HUES6 (cell line): ENCODE data around the gene ITGA11.

Experiments
- H3K27ac ChIP-seq: 2 replicates; pipeline ENCODE4 v1.7.0; 2013; ENCODE audit warnings: low read depth, mild to moderate bottlenecking, low read length, inconsistent platforms
- H3K27me3 ChIP-seq: 2 replicates; pipeline ENCODE4 v1.6.1; 2013; ENCODE audit warnings: low read length; ENCODE audit not compliant: control insufficient read depth, insufficient read depth
- H3K36me3 ChIP-seq: 2 replicates; pipeline ENCODE4 v1.6.1; 2013; ENCODE audit warnings: low read length; ENCODE audit not compliant: control insufficient read depth, insufficient read depth
- H3K4me1 ChIP-seq: 2 replicates; pipeline ENCODE4 v1.6.1; 2013; ENCODE audit warnings: low read length; ENCODE audit not compliant: control insufficient read depth, insufficient read depth
- H3K4me3 ChIP-seq: 2 replicates; pipeline ENCODE4 v1.5.1; 2013; ENCODE audit warnings: low read depth, low read length
- H3K9ac ChIP-seq: one replicate; pipeline ENCODE4 v1.6.1; 2013; ENCODE audit warnings: mild to moderate bottlenecking, low read length
- H3K9me3 ChIP-seq: 2 replicates; pipeline ENCODE4 v1.6.1; 2013; ENCODE audit warnings: low read depth, low read length; ENCODE audit not compliant: control insufficient read depth, insufficient read depth

ITGA11 gene

GRCh38 chr15:68363353-68363752 lies 68.6 kb downstream of the ITGA11 start:
- Histone ChIP-seq H3K4me3 (no peak overlapping the region), H3K9ac (no peak overlapping the region), H3K36me3 (no peaks in the 10 kb centered on the region), H3K4me1 (peaks cover 6% of the 10 kb centered on the region; the same call in 1 of the 2 replicates), H3K27ac (no peak overlapping the region), H3K9me3 (no peaks in the 10 kb centered on the region), H3K27me3 (no peaks in the 10 kb centered on the region)

- Histone ChIP-seq H3K4me1 (peaks cover 6% of the 10 kb centered on the region; the same call in 1 of the 2 replicates), H3K27ac (no peak overlapping the region), H3K27me3 (no peaks in the 10 kb centered on the region), H3K36me3 (no peaks in the 10 kb centered on the region), H3K9ac (no peak overlapping the region), H3K4me3 (no peak overlapping the region), H3K9me3 (no peaks in the 10 kb centered on the region)
Measured at GRCh38 chr15:68362537-68363126, 69.3 kb downstream of the ITGA11 start.

GRCh38 chr15:68360721-68361120 lies 71.2 kb downstream of the ITGA11 start:
- Histone ChIP-seq H3K4me3 (no peak overlapping the region), H3K27ac (no peak overlapping the region), H3K9ac (no peak overlapping the region)

GRCh38 chr15:68356778-68357177 lies 75.2 kb downstream of the ITGA11 start:
- H3K27ac ChIP-seq: no peak overlapping the region
- no peak overlapping the region for H3K9ac ChIP-seq
- H3K9me3 ChIP-seq: peaks cover 13% of the 10 kb centered on the region
- H3K4me3 ChIP-seq: no peak overlapping the region
- H3K27me3 ChIP-seq: no peaks in the 10 kb centered on the region
- no peaks in the 10 kb centered on the region; the same call in 1 of the 2 replicates for H3K4me1 ChIP-seq
- H3K36me3 ChIP-seq: no peaks in the 10 kb centered on the region

More at GRCh38 chr15:68360721-68361120, 71.2 kb downstream of the ITGA11 start:
- Histone ChIP-seq H3K9me3 (peaks cover 13% of the 10 kb centered on the region), H3K36me3 (no peaks in the 10 kb centered on the region), H3K27me3 (no peaks in the 10 kb centered on the region), H3K4me1 (no peaks in the 10 kb centered on the region)

- no peaks in the 10 kb centered on the region; the same call in 1 of the 2 replicates for H3K4me1 ChIP-seq
- no peaks in the 10 kb centered on the region for H3K27me3 ChIP-seq
- H3K9ac ChIP-seq: no peak overlapping the region
- H3K4me3 ChIP-seq: no peak overlapping the region
- no peak overlapping the region for H3K27ac ChIP-seq
- no peaks in the 10 kb centered on the region for H3K36me3 ChIP-seq
- H3K9me3 ChIP-seq: peaks cover 13% of the 10 kb centered on the region
Measured at GRCh38 chr15:68354923-68355322, 77.0 kb downstream of the ITGA11 start.

- Histone ChIP-seq H3K9ac (no peak overlapping the region), H3K36me3 (no peaks in the 10 kb centered on the region), H3K9me3 (peaks cover 13% of the 10 kb centered on the region), H3K27me3 (no peaks in the 10 kb centered on the region), H3K4me3 (no peak overlapping the region), H3K4me1 (no peaks in the 10 kb centered on the region; the same call in 1 of the 2 replicates), H3K27ac (no peak overlapping the region)
Measured at GRCh38 chr15:68354268-68354667, 77.7 kb downstream of the ITGA11 start.

GRCh38 chr15:68353421-68354135 lies 78.4 kb downstream of the ITGA11 start:
- no peak overlapping the region for H3K9ac ChIP-seq
- no peaks in the 10 kb centered on the region; the same call in 1 of the 2 replicates for H3K4me1 ChIP-seq
- H3K27me3 ChIP-seq: no peaks in the 10 kb centered on the region
- H3K4me3 ChIP-seq: no peak overlapping the region
- H3K9me3 ChIP-seq: peaks cover 13% of the 10 kb centered on the region
- H3K27ac ChIP-seq: no peak overlapping the region
- no peaks in the 10 kb centered on the region for H3K36me3 ChIP-seq

GRCh38 chr15:68352401-68353062 lies 79.4 kb downstream of the ITGA11 start:
- Histone ChIP-seq H3K9me3 (peaks cover 13% of the 10 kb centered on the region), H3K36me3 (no peaks in the 10 kb centered on the region), H3K4me3 (no peak overlapping the region), H3K4me1 (no peaks in the 10 kb centered on the region; the same call in 1 of the 2 replicates), H3K9ac (no peak overlapping the region), H3K27me3 (no peaks in the 10 kb centered on the region), H3K27ac (no peak overlapping the region)

GRCh38 chr15:68349151-68349550 lies 82.8 kb downstream of the ITGA11 start:
- Histone ChIP-seq H3K4me3 (no peak overlapping the region), H3K36me3 (no peaks in the 10 kb centered on the region), H3K4me1 (no peaks in the 10 kb centered on the region; the same call in 1 of the 2 replicates), H3K27ac (no peak overlapping the region), H3K27me3 (no peaks in the 10 kb centered on the region), H3K9ac (no peak overlapping the region), H3K9me3 (no peaks in the 10 kb centered on the region)

GRCh38 chr15:68348606-68349005 lies 83.4 kb downstream of the ITGA11 start:
- Histone ChIP-seq H3K4me1 (no peaks in the 10 kb centered on the region), H3K4me3 (no peak overlapping the region), H3K36me3 (no peaks in the 10 kb centered on the region), H3K27ac (no peak overlapping the region), H3K27me3 (no peaks in the 10 kb centered on the region), H3K9me3 (no peaks in the 10 kb centered on the region), H3K9ac (no peak overlapping the region)

- Histone ChIP-seq H3K9ac (no peak overlapping the region), H3K36me3 (no peaks in the 10 kb centered on the region), H3K4me3 (no peak overlapping the region), H3K9me3 (no peaks in the 10 kb centered on the region), H3K27me3 (no peaks in the 10 kb centered on the region), H3K27ac (no peak overlapping the region), H3K4me1 (no peaks in the 10 kb centered on the region)
Measured at GRCh38 chr15:68348081-68348480, 83.9 kb downstream of the ITGA11 start.
